HepG2 (cell line): ENCODE measurements around the gene PYY. TPM values are rescaled to one million over a fixed set of nuclear protein-coding genes. Genes with fewer than 3 reads are reported as not detected.

ENCODE experiments used
- ATF7-NPFF ChIP-seq: sonication (generic); formaldehyde crosslinking; IDR thresholded peaks from 2 replicates; pipeline ENCODE4 v1.8.1; 2023; ENCODE audit warnings: mild to moderate bottlenecking, low read depth, missing genetic modification reagents, moderate library complexity
- DPF2 ChIP-seq: sonication (generic); formaldehyde crosslinking; IDR thresholded peaks from 2 replicates; pipeline ENCODE4 v1.4.0; 2020; ENCODE audit warnings: mild to moderate bottlenecking, low read depth, missing genetic modification reagents, borderline replicate concordance
- ELF4 ChIP-seq: sonication (generic); formaldehyde crosslinking; IDR thresholded peaks from 2 replicates; pipeline ENCODE4 v1.5.0; 2020; ENCODE audit warnings: missing genetic modification reagents, mild to moderate bottlenecking, moderate library complexity, borderline replicate concordance
- ERF ChIP-seq: IDR thresholded peaks from 2 replicates; pipeline ENCODE4 v1.6.1; 2018; ENCODE audit warnings: missing biosample characterization, missing genetic modification reagents
- GATAD1 ChIP-seq: IDR thresholded peaks from 2 replicates; pipeline ENCODE4 v1.6.1; 2016; ENCODE audit warnings: missing genetic modification reagents, missing compliant biosample characterization
- HMG20B ChIP-seq: conservative IDR thresholded peaks from 2 replicates; pipeline ENCODE4 v1.6.1; 2016; ENCODE audit warnings: missing genetic modification reagents, missing compliant biosample characterization
- KDM5A ChIP-seq: fragments of 200-600 bp; sonication (generic); IDR thresholded peaks from 2 replicates; pipeline ENCODE4 v1.7.0; 2018; ENCODE audit warnings: antibody characterized with exemption, mild to moderate bottlenecking, low read length, borderline replicate concordance
- MXD4 ChIP-seq: IDR thresholded peaks from 2 replicates; pipeline ENCODE4 v1.6.1; 2016; ENCODE audit warnings: mild to moderate bottlenecking, missing biosample characterization, missing genetic modification reagents
- NR3C1 ChIP-seq: sonication (generic); formaldehyde crosslinking; IDR thresholded peaks from 2 replicates; pipeline ENCODE4 v1.4.0; 2020; ENCODE audit warnings: missing genetic modification reagents
- PHF5A ChIP-seq: IDR thresholded peaks from one replicate; pipeline ENCODE4 v1.6.1; 2018; ENCODE audit warnings: low read depth, missing genetic modification reagents; ENCODE audit not compliant: unreplicated experiment
- POLR2G ChIP-seq: fragments of 200-400 bp; formaldehyde crosslinking; IDR thresholded peaks from 2 replicates; pipeline ENCODE4 v1.6.1; 2018; ENCODE audit warnings: mild to moderate bottlenecking, low read depth, low read length, moderate library complexity
- RFX1 ChIP-seq: fragments of 450-650 bp; IDR thresholded peaks from 2 replicates; pipeline ENCODE4 v1.6.1; 2017
- SMYD3 ChIP-seq: sonication (generic); formaldehyde crosslinking; IDR thresholded peaks from 2 replicates; pipeline ENCODE4 v1.8.1; 2023; ENCODE audit warnings: mild to moderate bottlenecking, missing genetic modification reagents
- SNAPC2 ChIP-seq: sonication (generic); formaldehyde crosslinking; IDR thresholded peaks from 2 replicates; pipeline ENCODE4 v1.8.1; 2022; ENCODE audit warnings: mild to moderate bottlenecking, missing genetic modification reagents
- SUZ12 ChIP-seq: fragments of 150-350 bp; IDR thresholded peaks from 2 replicates; pipeline ENCODE4 v1.6.1; 2014; ENCODE audit warnings: low read depth, low read length
- XBP1 ChIP-seq: sonication (generic); formaldehyde crosslinking; IDR thresholded peaks from 2 replicates; pipeline ENCODE4 v1.5.0; 2020; ENCODE audit warnings: missing genetic modification reagents
- ZNF441 ChIP-seq: sonication (generic); formaldehyde crosslinking; IDR thresholded peaks from 2 replicates; pipeline ENCODE4 v1.7.0; 2021; ENCODE audit warnings: missing genetic modification reagents, borderline replicate concordance
- ZNF703 ChIP-seq: sonication (generic); formaldehyde crosslinking; IDR thresholded peaks from 2 replicates; pipeline ENCODE4 v1.5.1; 2020; ENCODE audit warnings: missing genetic modification reagents, mild to moderate bottlenecking, moderate library complexity, borderline replicate concordance
- ZNF749 ChIP-seq: sonication (generic); formaldehyde crosslinking; IDR thresholded peaks from 2 replicates; pipeline ENCODE4 v1.8.0; 2022; ENCODE audit warnings: mild to moderate bottlenecking, missing genetic modification reagents, moderate library complexity, borderline replicate concordance
- polyA plus RNA-seq, 8 experiments: library from polyadenylated mRNA; depleted of rRNA in 3 of 8; stranded (reverse) in 7 of 8; unstranded in 1 of 8; fragments of >200 nt; fragmentation: Illumina TruSeq in 4 of 8; extraction: Trizol in 4 of 8; gene quantifications; 2 replicates each; pipeline versions ENCODE4 v1.2.1 to v1.2.3, GENCODE V29; 2011 to 2016; ENCODE audit warnings: low read depth in 4 of 8, missing spikeins in 1 of 8, mixed read lengths in 1 of 8; ENCODE audit not compliant: insufficient read depth in 1 of 8
- total RNA-seq, 5 experiments: library from RNA; depleted of rRNA; stranded (reverse); fragments of >200 nt; fragmentation: Illumina TruSeq; extraction: Trizol; gene quantifications; 2 replicates each; pipeline ENCODE4 v1.2.3, GENCODE V29; 2016; ENCODE audit warnings: low read depth in 1 of 5
- TF ChIP-seq, protein P1 (sequence below): sonication (generic); formaldehyde crosslinking; IDR thresholded peaks from 2 replicates; pipeline ENCODE4 v1.4.0; 2020; ENCODE audit warnings: missing genetic modification reagents
- TF ChIP-seq, protein P2 (sequence below): fragments of 450-650 bp; IDR thresholded peaks from 2 replicates; pipeline ENCODE4 v1.6.1; 2017
- TF ChIP-seq, protein P3 (sequence below): sonication (generic); formaldehyde crosslinking; IDR thresholded peaks from 2 replicates; pipeline ENCODE4 v1.5.1; 2020; ENCODE audit warnings: mild to moderate bottlenecking, moderate library complexity, missing genetic modification reagents
- TF ChIP-seq, protein P4 (sequence below): sonication (generic); formaldehyde crosslinking; IDR thresholded peaks from 2 replicates; pipeline ENCODE4 v1.5.1; 2020; ENCODE audit warnings: mild to moderate bottlenecking, missing genetic modification reagents, borderline replicate concordance

PYY gene
- total and polyA plus RNA-seq, 2 of the 13 experiments (the other 11 are each of a cell fraction or from before 2014, with no cell fraction given), result 0.25 TPM; not detected in 1

DNA sequence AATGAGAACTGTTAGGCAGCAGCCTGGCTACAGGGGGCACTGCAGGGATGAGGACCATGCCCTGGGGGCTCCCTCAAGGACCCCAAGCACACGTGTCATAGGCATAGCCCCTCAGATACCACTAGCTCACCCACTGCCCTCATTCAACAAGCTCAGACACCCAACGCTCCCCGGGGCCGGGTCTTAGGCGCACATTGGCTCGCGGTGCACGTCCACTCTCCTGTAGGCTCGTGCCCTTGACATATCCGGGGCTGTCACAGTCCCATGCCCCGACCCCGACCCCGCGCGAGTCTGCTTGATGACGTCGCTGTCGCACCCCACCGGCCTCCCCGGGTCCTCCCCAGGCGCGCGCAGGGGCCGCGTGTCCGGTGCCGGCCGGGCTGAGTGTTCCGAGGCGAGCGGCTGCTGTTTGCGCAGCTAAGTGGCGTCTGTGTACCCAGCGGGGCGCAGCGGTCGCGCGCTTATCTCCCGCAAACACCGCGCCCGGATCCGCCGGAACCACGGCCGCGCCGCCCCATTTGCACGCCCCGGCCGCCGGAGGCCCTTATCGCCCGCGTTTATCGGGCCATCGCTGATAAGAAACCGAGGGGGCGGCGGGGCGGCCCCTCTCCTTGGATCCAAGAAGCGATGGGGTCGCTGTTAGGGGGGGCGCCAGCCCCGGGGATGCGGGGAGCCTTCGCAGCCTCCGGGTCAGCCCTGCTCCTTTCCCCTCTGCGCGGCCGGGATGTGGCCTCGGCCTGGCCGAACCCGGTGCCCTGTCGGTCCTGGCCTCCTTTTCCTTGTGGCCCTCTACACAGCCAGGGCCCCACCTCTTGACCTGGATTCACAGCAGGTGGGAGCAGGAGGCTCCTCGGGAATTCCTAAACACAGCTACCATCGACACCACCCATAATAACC is 30.0 kb upstream of the PYY start (continued):
- TF ChIP-seq ZNF703 (peak; percentile 95), ERF (CRISPR knock-in tag) (peak; percentile 94), NR3C1 (no peak), RFX1 (no peak), SMYD3 (CRISPR knock-in tag) (0 out of 2 replicates have a peak, but pooled peaks have one; percentile 56), HMG20B (CRISPR knock-in tag) (peak; percentile 79), ATF7-NPFF (CRISPR knock-in tag) (peak; percentile 97), KDM5A (no peak), SNAPC2 (0 out of 2 replicates have a peak, but pooled peaks have one; percentile 57), ZNF441 (CRISPR knock-in tag) (peak; percentile 89), POLR2G (no peak), GATAD1 (CRISPR knock-in tag) (peak; percentile 72), ELF4 (CRISPR knock-in tag) (0 out of 2 replicates have a peak, but pooled peaks have one; percentile 11), SUZ12 (no peak), ZNF749 (CRISPR knock-in tag) (peak; percentile 82; the same call in 1 of the 2 replicates), XBP1 (CRISPR knock-in tag) (no peak), PHF5A (CRISPR knock-in tag) (no peak), MXD4 (peak; percentile 85; the same call in 1 of the 2 replicates), DPF2 (CRISPR knock-in tag) (peak; percentile 95)
- TF ChIP-seq, protein P1, sequence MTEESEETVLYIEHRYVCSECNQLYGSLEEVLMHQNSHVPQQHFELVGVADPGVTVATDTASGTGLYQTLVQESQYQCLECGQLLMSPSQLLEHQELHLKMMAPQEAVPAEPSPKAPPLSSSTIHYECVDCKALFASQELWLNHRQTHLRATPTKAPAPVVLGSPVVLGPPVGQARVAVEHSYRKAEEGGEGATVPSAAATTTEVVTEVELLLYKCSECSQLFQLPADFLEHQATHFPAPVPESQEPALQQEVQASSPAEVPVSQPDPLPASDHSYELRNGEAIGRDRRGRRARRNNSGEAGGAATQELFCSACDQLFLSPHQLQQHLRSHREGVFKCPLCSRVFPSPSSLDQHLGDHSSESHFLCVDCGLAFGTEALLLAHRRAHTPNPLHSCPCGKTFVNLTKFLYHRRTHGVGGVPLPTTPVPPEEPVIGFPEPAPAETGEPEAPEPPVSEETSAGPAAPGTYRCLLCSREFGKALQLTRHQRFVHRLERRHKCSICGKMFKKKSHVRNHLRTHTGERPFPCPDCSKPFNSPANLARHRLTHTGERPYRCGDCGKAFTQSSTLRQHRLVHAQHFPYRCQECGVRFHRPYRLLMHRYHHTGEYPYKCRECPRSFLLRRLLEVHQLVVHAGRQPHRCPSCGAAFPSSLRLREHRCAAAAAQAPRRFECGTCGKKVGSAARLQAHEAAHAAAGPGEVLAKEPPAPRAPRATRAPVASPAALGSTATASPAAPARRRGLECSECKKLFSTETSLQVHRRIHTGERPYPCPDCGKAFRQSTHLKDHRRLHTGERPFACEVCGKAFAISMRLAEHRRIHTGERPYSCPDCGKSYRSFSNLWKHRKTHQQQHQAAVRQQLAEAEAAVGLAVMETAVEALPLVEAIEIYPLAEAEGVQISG (CRISPR knock-in tag), result peak; percentile 89
- TF ChIP-seq, protein P2, sequence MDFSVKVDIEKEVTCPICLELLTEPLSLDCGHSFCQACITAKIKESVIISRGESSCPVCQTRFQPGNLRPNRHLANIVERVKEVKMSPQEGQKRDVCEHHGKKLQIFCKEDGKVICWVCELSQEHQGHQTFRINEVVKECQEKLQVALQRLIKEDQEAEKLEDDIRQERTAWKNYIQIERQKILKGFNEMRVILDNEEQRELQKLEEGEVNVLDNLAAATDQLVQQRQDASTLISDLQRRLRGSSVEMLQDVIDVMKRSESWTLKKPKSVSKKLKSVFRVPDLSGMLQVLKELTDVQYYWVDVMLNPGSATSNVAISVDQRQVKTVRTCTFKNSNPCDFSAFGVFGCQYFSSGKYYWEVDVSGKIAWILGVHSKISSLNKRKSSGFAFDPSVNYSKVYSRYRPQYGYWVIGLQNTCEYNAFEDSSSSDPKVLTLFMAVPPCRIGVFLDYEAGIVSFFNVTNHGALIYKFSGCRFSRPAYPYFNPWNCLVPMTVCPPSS, result no peak
- TF ChIP-seq, protein P3, sequence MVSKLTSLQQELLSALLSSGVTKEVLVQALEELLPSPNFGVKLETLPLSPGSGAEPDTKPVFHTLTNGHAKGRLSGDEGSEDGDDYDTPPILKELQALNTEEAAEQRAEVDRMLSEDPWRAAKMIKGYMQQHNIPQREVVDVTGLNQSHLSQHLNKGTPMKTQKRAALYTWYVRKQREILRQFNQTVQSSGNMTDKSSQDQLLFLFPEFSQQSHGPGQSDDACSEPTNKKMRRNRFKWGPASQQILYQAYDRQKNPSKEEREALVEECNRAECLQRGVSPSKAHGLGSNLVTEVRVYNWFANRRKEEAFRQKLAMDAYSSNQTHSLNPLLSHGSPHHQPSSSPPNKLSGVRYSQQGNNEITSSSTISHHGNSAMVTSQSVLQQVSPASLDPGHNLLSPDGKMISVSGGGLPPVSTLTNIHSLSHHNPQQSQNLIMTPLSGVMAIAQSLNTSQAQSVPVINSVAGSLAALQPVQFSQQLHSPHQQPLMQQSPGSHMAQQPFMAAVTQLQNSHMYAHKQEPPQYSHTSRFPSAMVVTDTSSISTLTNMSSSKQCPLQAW (CRISPR knock-in tag), result peak; percentile 91
- TF ChIP-seq, protein P4, sequence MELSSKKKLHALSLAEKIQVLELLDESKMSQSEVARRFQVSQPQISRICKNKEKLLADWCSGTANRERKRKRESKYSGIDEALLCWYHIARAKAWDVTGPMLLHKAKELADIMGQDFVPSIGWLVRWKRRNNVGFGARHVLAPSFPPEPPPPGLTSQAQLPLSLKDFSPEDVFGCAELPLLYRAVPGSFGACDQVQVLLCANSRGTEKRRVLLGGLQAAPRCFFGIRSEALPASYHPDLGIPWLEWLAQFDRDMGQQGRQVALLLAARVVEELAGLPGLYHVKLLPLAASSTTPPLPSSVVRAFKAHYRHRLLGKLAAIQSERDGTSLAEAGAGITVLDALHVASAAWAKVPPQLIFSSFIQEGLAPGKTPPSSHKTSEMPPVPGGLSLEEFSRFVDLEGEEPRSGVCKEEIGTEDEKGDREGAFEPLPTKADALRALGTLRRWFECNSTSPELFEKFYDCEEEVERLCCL (CRISPR knock-in tag), result peak; percentile 85; the same call in 1 of the 2 replicates
